Activated effector memory CD4-positive, alpha-beta T cell treated with Interleukin-2 at 50 U/mL for 16 hours (primary cell): ENCODE data around the gene CDH26.
"Not testable (repeated sequence)": the region's sequence is repeated elsewhere in the genome, so short reads cannot be mapped to it uniquely, and the experiment has no call there.

Experiments
- DNase-seq: peaks from one replicate; pipeline ENCODE4 v3.0.0-alpha.2; 2020

Gene CDH26

DNA sequence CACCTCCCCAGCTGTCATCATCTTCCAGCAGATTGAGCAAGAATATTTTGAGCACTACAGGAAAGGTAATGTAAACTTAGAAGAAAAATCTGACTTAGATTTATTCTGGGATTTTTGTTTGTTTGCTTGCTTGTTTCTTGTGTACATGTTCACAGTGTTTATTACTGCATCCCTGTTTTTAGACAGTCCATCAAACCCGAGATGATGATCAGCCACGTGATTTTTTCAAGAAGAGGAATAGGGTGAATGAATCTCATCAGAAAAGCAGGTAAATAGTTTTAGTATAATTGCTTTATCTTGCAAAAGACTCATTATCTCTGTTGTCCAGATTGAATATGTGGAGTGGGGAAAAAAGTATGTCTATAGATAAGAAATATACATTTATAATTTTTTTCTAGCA is 16.0 kb upstream of the CDH26 start:
- no peak for DNase-seq

DNA sequence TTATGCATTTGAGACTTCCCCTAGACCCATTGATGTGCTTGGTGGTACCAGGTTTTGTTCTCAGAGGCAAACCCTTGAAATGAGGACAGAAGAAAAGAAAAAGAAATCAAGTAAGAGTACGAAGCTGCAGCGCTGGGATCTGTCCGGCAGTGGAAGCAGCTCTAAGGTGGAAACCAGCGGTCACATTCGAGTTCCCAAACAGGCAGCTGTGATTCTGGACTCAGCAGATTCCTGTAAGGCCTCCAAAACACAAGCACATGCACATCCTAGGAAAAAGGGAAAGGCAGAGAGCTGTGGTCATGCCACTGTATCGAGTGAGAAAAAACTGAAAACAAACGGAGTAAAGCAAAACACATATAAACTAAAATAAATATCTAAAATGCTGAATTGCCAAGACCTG is 13.5 kb upstream of the CDH26 start:
- DNase-seq = no peak

DNA sequence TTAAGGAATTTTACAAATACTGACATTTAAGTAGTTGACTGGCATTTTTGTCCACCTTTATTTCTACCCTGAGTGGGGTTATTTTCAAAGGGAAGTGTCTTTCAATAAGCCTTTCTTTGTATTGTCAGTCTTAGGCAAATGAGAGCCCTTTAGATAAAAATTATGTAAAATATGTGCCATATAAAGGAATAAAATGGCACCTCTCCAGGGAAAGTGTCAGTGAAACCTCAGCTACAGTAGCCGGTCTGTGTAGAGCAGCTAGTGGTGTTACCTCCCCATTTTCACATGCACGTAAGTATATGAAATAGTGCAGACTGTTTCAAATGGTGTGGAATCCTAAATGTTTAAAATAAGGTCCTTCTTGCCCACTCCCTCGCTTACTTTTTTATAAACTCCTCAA is 13.0 kb upstream of the CDH26 start:
- no peak for DNase-seq

DNA sequence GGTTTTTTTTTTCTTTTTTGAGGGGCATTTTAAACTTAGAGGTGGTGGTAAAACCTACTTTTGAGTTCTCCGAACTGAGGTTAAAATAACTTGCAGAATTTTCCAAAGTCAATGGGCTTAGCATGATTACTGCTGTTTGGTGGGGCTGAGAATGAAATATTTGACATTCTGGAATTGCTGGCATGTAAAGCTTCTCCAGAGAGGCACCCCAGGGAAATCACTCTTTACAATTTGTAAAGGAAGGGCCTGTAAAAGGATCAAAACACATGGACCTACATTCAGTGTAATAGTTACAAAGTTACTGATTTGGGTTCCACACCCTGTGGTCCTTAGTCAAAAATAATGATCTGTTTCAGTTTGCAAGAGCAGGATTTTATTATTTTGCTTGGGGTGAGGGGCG is 12.5 kb upstream of the CDH26 start:
- DNase-seq = no peak

DNA sequence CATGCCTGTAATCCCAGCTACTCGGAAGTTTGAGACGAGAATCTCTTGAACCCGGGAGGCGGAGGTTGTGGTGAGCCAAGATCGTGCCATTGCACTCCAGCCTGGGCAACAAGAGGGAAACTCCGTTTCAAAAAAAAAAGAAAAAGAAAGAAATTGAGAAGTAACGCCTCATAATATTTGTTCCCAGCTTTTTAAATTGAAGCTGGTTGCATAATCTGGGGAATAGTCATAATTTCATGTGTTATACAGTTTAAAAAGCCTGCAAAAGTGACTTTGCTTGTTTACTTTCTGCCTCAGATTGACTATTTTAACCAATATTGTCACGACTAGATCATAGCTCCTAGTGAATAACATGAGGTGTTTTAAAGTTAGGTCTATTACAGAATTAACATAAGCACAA is 10.8 kb upstream of the CDH26 start:
- no peak for DNase-seq

DNA sequence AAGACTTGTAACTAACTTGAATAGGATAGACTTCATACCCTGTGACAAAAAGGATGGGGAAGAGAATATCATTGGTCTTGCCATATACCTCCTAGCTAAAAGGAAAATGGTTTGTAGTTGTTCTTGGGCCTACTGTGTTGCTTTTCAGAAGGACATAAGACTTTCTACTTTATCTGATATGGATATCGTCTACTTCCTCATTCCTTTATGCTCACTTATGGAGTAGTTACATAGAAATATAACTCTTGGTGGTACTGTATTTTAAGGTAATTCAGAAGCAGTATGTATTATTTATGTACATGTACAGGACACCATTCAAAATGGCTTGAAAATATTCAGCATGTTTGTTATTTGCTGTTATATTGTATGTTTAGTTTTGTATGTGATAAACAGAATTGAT is 10.0 kb upstream of the CDH26 start:
- DNase-seq = no peak

DNA sequence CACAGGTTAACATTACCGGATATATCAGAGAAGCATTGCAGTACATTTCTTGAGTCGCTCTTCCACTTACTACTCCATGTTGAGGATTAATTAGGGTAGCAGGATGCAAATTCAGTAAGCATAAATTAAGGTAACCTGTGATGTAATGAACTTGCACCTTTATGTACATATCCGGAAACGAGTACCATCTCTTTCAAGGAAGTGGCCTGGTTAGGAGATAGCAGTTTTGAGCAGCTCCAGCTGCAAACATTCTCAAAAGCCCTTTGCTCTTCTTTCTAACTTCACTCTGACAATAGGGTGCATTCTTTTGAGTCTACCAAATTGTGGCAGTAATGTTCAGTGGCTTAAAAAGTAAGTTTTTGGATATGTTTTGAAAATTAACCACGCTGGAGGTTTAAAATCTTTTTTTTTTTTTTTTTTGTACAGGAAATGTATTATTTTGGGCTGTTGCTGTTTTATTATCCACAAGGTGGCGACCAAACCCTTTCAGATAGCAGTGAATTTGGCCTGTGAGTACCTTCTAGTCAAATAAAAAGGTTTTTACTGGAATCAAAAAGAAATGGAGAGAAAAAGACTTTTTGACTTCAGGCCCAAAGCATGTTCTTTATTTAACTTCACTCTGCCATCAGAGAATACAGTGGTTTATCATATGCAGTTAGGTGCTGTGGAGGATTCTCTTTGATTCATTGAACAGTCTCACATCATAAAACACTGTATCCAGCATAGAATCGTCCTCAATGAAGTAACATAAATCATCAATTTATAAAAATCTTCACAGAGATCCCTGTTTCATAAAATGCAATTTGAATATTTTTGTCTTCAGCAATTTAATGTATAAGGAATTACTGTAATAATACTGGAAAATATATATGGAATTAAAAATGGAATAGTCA is 9.1 kb upstream of the CDH26 start:
- no peak for DNase-seq

DNA sequence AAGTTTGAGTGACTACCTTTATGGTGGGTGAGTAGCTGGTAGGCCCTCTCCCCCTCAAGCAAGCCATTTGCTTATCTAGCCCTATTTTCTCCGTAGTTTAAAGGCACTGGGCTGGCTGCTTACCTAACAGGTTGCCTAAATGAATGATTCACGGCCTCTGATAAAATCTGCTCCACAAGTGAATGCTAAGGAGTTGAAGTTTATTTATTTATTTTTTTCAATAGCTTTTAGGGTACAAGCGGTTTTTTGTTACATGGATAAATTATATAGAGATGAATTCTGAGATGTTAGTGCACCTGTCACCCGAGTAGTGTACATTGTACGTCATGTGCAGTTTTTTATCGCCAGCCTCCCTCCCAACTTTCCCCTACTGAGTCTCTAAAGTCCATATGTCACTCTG is 8.3 kb upstream of the CDH26 start:
- no peak for DNase-seq

DNA sequence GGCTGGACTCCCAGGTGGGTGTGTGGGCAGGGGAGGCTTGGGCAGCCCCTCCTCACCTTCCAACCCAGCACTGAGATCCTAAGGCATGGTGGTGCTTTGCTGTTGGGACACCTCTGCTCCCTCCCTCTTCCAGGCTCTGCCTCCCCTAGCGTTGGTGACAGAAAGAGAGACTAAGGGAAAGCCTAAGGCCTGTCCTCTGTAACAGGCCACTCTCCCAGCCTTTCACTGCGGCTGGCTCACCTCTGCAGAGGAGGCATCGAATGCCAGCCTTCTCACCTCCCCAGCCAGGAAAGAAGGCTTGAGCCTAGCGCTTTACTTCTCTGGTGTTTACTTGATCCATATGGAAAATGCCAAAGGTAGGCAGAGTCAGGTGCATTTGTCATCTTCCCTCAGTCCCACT is 3.5 kb upstream of the CDH26 start:
- no peak for DNase-seq

DNA sequence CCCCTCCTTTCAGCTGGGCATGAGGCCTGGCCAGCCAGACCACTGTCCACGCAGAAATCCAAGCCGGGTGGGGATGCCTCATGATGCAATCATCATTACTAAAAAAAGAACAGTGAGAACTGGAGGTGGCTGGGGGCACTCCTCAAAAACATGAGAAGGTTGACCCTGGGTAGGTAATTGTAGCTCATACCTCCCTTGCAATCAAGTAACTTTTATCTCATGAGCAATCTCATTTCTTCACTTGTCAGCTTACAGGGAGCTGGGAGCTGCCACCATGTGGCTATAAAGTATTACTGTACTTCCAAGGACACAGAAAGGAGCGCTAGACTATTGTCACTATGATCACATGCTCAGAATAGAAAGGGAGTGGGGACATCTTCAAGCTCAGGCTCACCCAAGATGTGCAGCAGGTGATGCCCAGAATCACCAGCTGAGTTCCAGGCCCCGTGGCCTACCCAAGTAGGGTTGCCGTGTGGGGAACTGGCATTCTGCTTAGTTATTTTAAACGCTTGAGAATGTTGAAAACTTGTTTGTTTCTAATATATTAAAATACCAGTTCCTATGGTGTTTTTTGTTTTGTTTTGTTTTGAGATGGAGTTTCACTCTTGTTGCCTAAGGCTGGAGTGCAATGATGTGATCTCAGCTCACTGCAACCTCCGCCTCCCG is 3.0 kb upstream of the CDH26 start:
- DNase-seq = no peak

DNA sequence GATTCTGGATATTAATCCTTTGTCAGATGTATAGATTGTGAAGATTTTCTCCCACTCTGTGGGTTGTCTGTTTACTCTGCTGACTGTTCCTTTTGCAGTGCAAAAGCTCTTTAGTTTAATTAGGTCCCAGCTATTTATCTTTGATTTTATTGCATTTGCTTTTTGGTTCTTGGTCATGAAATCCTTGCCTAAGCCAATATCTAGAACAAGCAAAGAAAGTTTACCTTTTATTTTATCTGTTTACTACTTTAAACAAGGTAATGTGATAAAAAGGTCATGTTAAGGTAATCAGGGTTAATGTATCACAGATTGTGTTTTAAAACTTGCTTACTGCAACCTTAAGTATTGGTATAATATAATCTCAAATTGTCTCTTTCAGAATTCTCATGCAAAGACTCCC is 655 bp upstream of the CDH26 start:
- not testable (repeated sequence) for DNase-seq

DNA sequence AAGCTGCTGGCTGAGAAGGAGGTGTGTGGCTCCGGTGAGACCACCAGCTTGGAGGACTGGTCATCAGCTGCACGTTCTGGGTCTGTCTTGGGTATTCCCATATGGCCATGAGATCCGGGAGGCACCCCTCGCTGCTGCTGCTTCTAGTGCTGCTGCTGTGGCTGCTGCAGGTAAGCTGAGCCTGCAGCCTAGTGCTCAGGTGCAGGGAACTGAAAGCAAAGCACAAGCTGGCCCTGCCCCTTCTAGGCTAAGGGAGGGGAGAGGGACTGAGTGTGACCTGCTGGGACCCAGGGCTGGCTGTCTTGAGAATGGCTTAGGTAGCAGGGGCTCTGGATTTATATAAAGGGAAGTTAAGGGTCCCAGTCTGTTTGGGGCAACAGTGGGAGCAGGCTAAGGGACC is 403 bp downstream of the CDH26 start:
- DNase-seq = no peak

DNA sequence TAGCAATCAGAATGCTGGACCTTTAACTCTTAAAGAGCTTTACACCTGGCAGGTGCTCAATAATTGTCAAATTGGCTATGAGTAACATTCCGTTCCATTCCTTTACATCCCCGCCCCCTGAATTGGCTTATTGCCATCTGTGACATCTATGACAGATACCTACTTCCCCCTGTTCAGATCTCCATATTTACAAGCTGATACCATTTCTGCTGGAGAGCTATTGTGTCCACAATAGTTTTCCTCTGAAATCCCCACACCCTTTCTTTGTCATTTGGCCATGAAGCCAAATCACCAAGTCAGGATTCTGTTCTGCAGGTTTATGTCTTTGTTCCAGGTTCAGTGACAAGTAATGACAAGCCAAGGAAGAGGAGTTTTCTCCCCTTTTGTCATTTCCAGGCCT is 3.2 kb downstream of the CDH26 start:
- no peak for DNase-seq

DNA sequence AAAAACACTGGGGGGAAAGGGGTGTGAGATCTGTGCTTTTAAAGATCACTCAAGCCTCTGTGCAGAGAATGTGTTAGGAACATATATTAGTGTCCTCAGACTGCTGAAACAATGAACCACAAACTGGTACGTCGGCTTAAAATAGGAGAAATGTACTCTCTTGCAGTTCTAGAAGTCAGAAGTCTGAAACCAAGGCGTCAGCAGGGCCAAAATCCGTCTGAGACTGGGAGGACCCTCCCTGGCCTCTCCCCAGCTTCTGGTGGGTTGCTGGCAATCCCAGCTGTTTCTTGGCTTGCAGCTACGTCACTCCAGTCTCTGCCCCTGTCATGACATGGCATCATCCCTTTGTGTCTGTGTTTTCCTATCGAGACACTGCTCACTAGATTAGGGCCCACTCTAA is 3.9 kb downstream of the CDH26 start:
- no peak for DNase-seq

DNA sequence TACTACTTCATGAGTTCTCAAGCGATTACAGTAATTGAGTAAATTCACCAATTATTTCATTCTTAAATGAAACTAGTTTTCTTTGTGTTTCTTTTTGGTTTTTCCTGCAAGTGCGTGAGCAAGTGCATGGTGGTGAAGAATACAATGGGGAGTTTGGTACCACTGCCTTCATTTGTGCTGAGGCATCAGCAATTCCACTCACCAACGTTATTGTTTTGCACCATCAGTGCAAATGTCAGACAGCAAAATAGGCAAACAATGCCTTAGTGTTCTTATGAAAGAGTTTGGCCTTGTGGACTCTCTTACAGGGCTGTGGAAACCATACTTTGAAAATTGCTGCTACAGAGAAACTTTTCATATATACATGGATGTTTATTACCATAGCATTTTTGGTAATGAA is 8.2 kb downstream of the CDH26 start:
- DNase-seq = no peak

DNA sequence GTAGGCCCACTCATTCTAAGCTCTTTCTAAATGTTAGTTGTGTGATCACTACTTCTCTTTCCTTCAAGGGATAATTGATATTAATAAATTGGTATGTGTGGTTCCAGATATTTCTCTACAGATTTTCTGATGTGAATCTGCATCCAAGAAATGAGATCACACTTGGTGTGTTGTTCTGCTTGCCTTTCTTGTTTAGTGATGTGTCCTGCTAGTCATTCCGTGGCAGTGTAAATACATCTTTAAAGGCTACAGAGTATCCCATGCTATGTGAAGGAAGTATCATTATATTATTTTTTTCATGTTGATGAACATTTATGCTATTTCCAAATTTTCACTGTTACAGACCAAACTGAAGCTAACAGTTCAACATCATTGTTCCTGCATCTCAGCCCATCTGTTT is 13.2 kb downstream of the CDH26 start:
- no peak for DNase-seq

DNA sequence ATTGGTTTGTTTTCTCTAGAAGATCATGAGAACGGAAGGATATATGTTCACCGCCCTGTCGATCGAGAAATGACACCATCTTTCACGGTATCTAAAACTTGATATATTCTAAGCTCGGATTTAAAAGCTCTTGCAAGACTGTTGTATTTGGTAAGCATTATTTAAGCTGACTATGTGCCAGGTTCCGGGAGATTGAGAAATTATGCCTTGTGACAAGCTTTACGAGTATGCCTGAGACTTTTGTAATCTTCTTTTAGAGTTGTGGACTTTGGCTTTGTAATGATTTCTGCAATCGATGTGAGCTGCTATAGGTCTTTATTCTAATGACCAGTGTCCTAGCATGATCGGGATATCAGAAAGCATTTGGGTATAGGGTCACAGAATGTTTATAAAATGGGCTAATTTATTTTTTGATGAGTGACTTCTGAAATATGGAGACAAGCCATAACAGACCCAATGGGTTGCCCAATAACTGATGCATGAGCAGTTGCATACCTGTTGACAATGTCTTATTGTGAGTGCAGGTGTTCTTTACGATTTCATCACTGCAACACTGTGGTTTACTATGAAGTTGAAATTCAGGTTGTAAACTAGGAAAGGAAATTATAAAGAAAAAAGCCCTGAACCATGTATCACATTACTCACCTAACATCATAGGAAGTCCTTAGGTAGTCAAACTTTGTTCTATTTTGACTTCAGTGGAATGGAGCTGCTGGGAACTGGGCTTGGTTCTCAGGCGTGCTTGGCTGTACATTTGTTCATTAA is 14.0 kb downstream of the CDH26 start:
- DNase-seq = no peak

DNA sequence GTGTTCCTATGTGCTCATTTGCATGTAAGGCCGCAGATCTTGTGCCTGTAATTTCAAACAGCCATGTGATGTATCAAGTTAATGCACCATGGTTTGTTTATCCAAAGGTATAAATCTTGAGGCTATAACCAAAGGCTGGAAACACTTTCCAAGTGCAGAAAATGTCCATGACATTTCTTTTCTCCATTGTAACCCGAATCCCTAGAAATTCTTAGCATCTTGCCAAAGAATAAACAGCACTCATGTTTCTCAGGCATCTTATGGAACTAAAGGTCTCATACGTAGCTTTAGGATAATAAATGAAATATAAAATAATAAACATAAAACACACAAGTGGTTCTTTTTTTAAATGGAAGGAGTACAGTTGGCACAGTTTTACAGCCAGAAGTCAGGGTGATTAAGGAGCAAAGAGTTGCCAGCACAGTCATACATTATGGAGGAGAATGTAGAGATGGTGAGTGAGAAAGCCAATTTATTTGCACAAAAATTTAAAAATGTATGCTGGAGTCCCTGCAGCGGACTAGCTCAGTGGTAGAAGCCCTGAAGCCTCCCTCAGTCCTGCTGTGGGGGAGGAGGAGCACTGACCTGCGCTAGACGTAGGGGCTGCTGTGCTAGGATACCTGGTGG is 18.0 kb downstream of the CDH26 start:
- DNase-seq = no peak

DNA sequence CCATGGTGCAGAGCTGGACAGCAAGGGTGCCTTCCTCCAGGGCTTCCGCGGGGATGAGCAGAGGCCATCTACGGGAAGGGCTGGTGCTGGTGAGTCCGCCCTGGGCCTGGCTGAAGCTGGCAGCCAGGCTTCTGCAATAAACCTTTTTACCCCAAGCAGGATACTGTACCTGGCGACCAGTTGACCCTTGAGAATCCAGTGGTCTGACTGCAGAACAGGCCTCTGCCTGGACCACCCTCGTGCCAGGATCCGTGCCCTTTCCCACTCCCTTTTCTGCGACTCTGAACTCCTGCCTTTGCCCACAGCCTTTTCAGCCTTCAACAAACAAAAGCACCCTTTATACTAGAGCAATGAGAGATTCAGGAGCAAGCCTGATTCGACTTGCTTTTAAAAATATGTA is 18.9 kb downstream of the CDH26 start:
- DNase-seq = no peak

DNA sequence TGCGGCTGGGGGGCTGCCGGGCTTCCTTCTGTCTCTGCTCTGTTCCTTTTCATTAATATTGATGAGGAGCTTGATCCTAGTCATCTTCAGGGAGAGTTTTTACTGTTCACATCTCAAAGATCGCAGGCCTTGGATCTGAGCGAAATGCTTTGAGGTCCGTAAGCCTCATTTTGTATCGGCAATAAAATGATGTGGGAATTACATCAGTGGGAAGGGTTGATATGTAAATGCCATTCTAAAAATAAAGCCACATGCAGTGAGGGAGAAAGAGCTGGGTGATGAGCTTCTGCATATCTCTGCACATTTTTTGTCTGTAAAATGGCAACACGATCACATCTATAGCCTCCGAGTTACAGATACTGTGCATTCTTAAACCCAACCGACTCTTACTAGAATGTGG is 24.9 kb downstream of the CDH26 start:
- no peak for DNase-seq

DNA sequence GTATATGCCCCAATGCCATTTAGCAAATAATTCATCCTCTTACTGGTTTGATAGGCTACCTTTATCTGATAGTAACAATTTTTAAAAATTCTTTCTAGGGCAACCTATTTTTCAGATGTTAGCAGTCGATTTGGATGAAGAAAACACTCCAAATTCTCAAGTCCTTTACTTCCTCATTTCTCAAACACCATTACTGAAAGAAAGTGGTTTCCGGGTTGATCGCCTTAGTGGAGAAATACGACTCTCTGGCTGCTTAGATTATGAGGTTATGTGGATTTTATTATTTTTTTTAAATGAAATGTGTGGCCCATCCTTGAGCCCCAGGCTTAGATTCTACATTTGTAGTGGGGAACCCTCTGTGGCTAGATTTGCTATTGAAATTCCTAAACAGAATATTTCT is 26.3 kb downstream of the CDH26 start:
- no peak for DNase-seq

DNA sequence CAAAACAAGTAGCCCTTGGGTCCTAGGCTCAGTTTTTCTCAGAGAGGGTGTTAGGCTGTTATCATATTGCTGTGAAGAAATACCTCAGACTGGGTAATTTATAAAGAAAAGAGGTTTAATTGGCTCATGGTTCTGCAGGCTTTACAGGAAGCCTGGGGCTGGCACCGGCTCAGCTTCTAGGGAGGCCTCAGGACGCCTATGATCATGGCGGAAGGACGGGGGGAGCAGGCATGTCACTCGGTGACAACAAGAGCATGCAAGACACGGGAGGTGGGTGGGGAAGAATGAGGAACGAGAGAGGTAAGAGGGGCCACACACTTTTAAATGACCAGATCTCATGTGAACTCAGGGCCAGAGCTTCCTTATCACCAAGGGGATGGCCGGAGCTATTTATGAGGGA is 26.9 kb downstream of the CDH26 start:
- no peak for DNase-seq

DNA sequence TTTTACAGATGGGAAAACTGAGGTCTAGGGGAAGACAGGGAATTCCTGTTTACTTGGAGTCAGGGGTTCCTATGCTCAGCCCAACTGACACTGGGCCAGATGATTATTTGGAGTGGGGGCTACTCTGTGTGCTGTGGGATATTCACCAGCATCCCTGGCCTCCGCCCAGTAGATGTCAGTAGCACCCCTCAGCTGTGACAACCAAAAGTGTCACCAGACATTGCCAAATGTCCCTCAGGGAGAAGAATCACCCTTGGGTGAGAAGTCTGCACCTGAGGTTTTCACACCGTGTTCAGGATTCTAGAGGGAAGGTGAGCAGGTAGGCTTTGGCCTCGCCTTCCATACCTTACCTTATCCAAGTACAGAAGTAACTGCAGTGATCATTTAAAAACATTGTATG is 27.6 kb downstream of the CDH26 start:
- no peak for DNase-seq

DNA sequence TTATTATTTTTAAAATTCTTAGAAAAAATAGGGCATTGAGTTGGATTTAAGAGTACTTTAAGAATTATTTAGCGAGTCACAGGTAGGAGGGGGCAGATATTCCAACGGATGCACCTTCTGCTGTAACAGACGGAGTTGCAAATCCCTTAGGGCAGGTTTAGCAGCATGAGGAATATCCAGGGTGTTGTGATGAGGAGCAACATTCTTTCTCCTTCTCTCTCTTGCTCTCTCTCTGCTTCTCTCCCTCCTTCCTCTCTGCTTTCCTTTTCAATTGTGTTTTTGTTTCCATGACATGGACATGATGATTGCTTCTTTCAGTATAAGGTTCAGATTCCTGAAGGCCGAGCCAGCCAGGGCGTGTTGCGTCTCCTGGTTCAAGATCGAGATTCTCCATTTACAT is 28.9 kb downstream of the CDH26 start:
- no peak for DNase-seq
